Vagina (tissue), 2 donors: ENCODE data around the gene BIN1.

Source experiments
- POLR2A ChIP-seq, 2 donors: fragments of 450-650 bp; IDR thresholded peaks; one replicate each; pipeline ENCODE4 v1.6.1; 2017; ENCODE audit warnings: antibody characterized with exemption in 2 of 2, mild to moderate bottlenecking in 2 of 2, moderate library complexity in 2 of 2
- POLR2AphosphoS5 ChIP-seq, 2 donors: sonication (generic); formaldehyde crosslinking; IDR thresholded peaks; one replicate each; pipeline ENCODE4 v1.9.0; 2017; ENCODE audit warnings: antibody characterized with exemption in 2 of 2, mild to moderate bottlenecking in 2 of 2, low read depth in 1 of 2; ENCODE audit not compliant: insufficient read depth in 1 of 2
- TF ChIP-seq, protein P1 (sequence below), 3 experiments: fragments of 450-650 bp in 2 of 3; fragments of 200-600 bp in 1 of 3; sonication (generic) in 1 of 3; IDR thresholded peaks; one replicate each; pipeline ENCODE4 v1.5.1; 2017 to 2019; ENCODE audit warnings: antibody characterized with exemption in 3 of 3, mild to moderate bottlenecking in 2 of 3, moderate library complexity in 2 of 3

GRCh38 chr2:127058954-127059252, 48.1 kb downstream of the BIN1 start:
- TF ChIP-seq POLR2A (IDR thresholded peaks at IDR 0.05) (no peak), POLR2AphosphoS5 (IDR thresholded peaks at IDR 0.05; ENCODE audit: insufficient read depth in 1 of 2, low read depth in 1 of 2) (no peak)
- TF ChIP-seq, protein P1, sequence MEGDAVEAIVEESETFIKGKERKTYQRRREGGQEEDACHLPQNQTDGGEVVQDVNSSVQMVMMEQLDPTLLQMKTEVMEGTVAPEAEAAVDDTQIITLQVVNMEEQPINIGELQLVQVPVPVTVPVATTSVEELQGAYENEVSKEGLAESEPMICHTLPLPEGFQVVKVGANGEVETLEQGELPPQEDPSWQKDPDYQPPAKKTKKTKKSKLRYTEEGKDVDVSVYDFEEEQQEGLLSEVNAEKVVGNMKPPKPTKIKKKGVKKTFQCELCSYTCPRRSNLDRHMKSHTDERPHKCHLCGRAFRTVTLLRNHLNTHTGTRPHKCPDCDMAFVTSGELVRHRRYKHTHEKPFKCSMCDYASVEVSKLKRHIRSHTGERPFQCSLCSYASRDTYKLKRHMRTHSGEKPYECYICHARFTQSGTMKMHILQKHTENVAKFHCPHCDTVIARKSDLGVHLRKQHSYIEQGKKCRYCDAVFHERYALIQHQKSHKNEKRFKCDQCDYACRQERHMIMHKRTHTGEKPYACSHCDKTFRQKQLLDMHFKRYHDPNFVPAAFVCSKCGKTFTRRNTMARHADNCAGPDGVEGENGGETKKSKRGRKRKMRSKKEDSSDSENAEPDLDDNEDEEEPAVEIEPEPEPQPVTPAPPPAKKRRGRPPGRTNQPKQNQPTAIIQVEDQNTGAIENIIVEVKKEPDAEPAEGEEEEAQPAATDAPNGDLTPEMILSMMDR (IDR thresholded peaks at IDR 0.05) = no peak
